Body of pancreas (tissue), 4 donors: ENCODE data around the gene SEC11A. TPM values are rescaled to one million over a fixed set of nuclear protein-coding genes. Genes with fewer than 3 reads are reported as not detected.
"Not testable (repeated sequence)": the region's sequence is repeated elsewhere in the genome, so short reads cannot be mapped to it uniquely, and the experiment has no call there.

ENCODE experiments used
- ATAC-seq: fragments of 150-250 bp; one replicate; pipeline ENCODE4 v1.9.1; 2016
- DNase-seq, 4 donors: peaks; one replicate each; pipeline ENCODE4 v3.0.0-alpha.2; 2019
- H3K27ac ChIP-seq, 4 donors: fragments of 200-600 bp; sonication (generic); 1 replicate in 3 of 4; 2 replicates in 1 of 4; pipeline versions ENCODE4 v1.5.1 to v1.6.1; 2016 to 2019; ENCODE audit warnings: mild to moderate bottlenecking in 1 of 4, mixed read lengths in 1 of 4, moderate library complexity in 1 of 4
- H3K27me3 ChIP-seq, 2 donors: fragments of 200-600 bp; sonication (generic); one replicate each; pipeline ENCODE4 v1.6.0; 2016; ENCODE audit warnings: mild to moderate bottlenecking in 1 of 2
- H3K36me3 ChIP-seq, 2 donors: fragments of 200-600 bp; sonication (generic); replicated peaks in 1 of 2; 2 replicates each; pipeline ENCODE4 v1.5.1; 2016; ENCODE audit warnings: low read depth in 2 of 2; ENCODE audit not compliant: insufficient read depth in 1 of 2
- H3K4me1 ChIP-seq: fragments of 200-600 bp; sonication (generic); one replicate; pipeline ENCODE4 v1.6.0; 2016
- H3K4me3 ChIP-seq, 2 donors: fragments of 200-600 bp; sonication (generic); 1 replicate in 1 of 2; 2 replicates in 1 of 2; pipeline ENCODE4 v1.5.1; 2016 to 2019
- H3K9me3 ChIP-seq, 3 donors: fragments of 200-600 bp; sonication (generic); 1 replicate in 2 of 3; 2 replicates in 1 of 3; pipeline ENCODE4 v1.5.1; 2016
- CTCF ChIP-seq, 7 experiments: fragments of 450-650 bp in 4 of 7; fragments of 200-600 bp in 3 of 7; sonication (generic) in 3 of 7; IDR thresholded peaks; one replicate each; pipeline ENCODE4 v1.5.1; 2016 to 2019; ENCODE audit warnings: antibody characterized with exemption in 7 of 7
- POLR2A ChIP-seq, 3 donors: fragments of 450-650 bp; IDR thresholded peaks; one replicate each; pipeline ENCODE4 v1.6.1; 2016; ENCODE audit warnings: antibody characterized with exemption in 3 of 3, mild to moderate bottlenecking in 2 of 3
- WGBS, 2 donors: methylation state at CpG; one replicate each; pipeline ENCODE4 v1.1.5; 2017; 5-methylcytosine and 5-hydroxymethylcytosine counted together
- intact Hi-C: fragments of 100-400 bp; cut with DNase I; formaldehyde crosslinking; loops from one replicate; pipeline ENCODE4 v1.15.1; 2023
- total RNA-seq, 2 donors: library from RNA; depleted of rRNA; stranded (reverse); fragments of >200 nt; gene quantifications; one replicate each; pipeline ENCODE4 v1.1.0, GENCODE V29; 2016

SEC11A gene
- total RNA-seq, 2 donors from 2014 or later, result 83.8 to 89.3 TPM

- WGBS, 2 donors, result 52 to 63% methylated on average over 2 of the region's 2 CpGs
- peaks cover 11% of the 10 kb centered on the region for H3K4me1 ChIP-seq
- ATAC-seq (no peak), DNase-seq (no peak)
- no peak overlapping the region for H3K4me3 ChIP-seq
- H3K27me3 ChIP-seq, result no peaks in the 10 kb centered on the region
- no peaks in the 10 kb centered on the region for H3K9me3 ChIP-seq
- no peak overlapping the region for H3K27ac ChIP-seq
- intact Hi-C loops, result no loop called here
- no peaks in the 10 kb centered on the region for H3K36me3 ChIP-seq
- TF ChIP-seq POLR2A (IDR thresholded peaks at IDR 0.05) (no peak), CTCF (IDR thresholded peaks at IDR 0.05) (no peak)
These were observed 21.1 kb upstream of the SEC11A start for GRCh38 chr15:84737005-84737404.

GRCh38 chr15:84736375-84736774 lies 20.4 kb upstream of the SEC11A start:
- no peaks in the 10 kb centered on the region for H3K36me3 ChIP-seq
- no peak for TF ChIP-seq POLR2A (IDR thresholded peaks at IDR 0.05)
- no peak for TF ChIP-seq CTCF (IDR thresholded peaks at IDR 0.05)
- no peak for ATAC-seq
- H3K27me3 ChIP-seq, result no peaks in the 10 kb centered on the region
- peaks cover 11% of the 10 kb centered on the region for H3K4me1 ChIP-seq
- no peaks in the 10 kb centered on the region for H3K9me3 ChIP-seq
- H3K4me3 ChIP-seq, result no peak overlapping the region
- 82 to 93% methylated on average over 5 of the region's 5 CpGs for WGBS, 2 donors
- DNase-seq, result no peak
- intact Hi-C loops, result no loop called here
- H3K27ac ChIP-seq, result no peak overlapping the region

GRCh38 chr15:84735480-84736061 lies 19.6 kb upstream of the SEC11A start:
- H3K9me3 ChIP-seq, H3K4me3 ChIP-seq, H3K36me3 ChIP-seq, H3K27me3 ChIP-seq, DNase-seq, intact Hi-C loops: not testable (repeated sequence)
- ATAC-seq, result peak; percentile 31
- Histone ChIP-seq H3K4me1 (peaks cover 11% of the 10 kb centered on the region), H3K27ac (peak overlapping the region in 3 of 4 donors; percentile 33 to 55 (median 46))
- WGBS, 2 donors, result 70 to 75% methylated on average over 9 of the region's 9 CpGs

- Histone ChIP-seq H3K36me3 (no peaks in the 10 kb centered on the region), H3K27me3 (no peaks in the 10 kb centered on the region), H3K4me3 (no peak overlapping the region), H3K27ac (peak overlapping the region in 3 of 4 donors; percentile 33 to 55 (median 46)), H3K4me1 (peaks cover 11% of the 10 kb centered on the region), H3K9me3 (no peaks in the 10 kb centered on the region)
- TF ChIP-seq CTCF (IDR thresholded peaks at IDR 0.05) (no peak), POLR2A (IDR thresholded peaks at IDR 0.05) (peak in 1 of 3 donors; percentile 30)
- peak; percentile 89 for ATAC-seq
- peak; percentile 58 to 83 (median 72) for DNase-seq
- intact Hi-C loops, result no loop called here
- 26 to 36% methylated on average over 7 of the region's 7 CpGs for WGBS, 2 donors
These were observed 19.0 kb upstream of the SEC11A start for GRCh38 chr15:84734794-84735479.

- H3K9me3 ChIP-seq, result no peaks in the 10 kb centered on the region
- TF ChIP-seq POLR2A (IDR thresholded peaks at IDR 0.05) (no peak), CTCF (IDR thresholded peaks at IDR 0.05) (no peak)
- H3K27ac ChIP-seq, result no peak overlapping the region
- DNase-seq (no peak), ATAC-seq (no peak)
- H3K4me3 ChIP-seq, result no peak overlapping the region
- intact Hi-C loops, result no loop called here
- no peaks in the 10 kb centered on the region for H3K27me3 ChIP-seq
- peaks cover 11% of the 10 kb centered on the region for H3K4me1 ChIP-seq
- no peaks in the 10 kb centered on the region for H3K36me3 ChIP-seq
These were observed 15.8 kb upstream of the SEC11A start for GRCh38 chr15:84731774-84732173.
